Omental fat pad (tissue), 4 donors: ENCODE measurements around the gene MLX. TPM values are rescaled to one million over a fixed set of nuclear protein-coding genes. Genes with fewer than 3 reads are reported as not detected.

ENCODE experiments used
- ATAC-seq: fragments of 150-250 bp; one replicate; pipeline ENCODE4 v1.9.1; 2016; ENCODE audit warnings: mild to moderate bottlenecking, moderate library complexity; ENCODE audit not compliant: low FRiP score
- DNase-seq: peaks from one replicate; pipeline ENCODE4 v3.0.0-alpha.2; 2019; ENCODE audit warnings: low spot score
- total RNA-seq, 4 donors: library from RNA; depleted of rRNA; stranded (reverse); fragments of >200 nt; gene quantifications; one replicate each; pipeline ENCODE4 v1.1.0, GENCODE V29; 2016
- TF ChIP-seq, protein P1 (sequence below), 3 donors: fragments of 450-650 bp; IDR thresholded peaks; one replicate each; pipeline ENCODE4 v1.5.1; 2016 to 2017; ENCODE audit warnings: antibody characterized with exemption in 3 of 3, mild to moderate bottlenecking in 3 of 3, moderate library complexity in 2 of 3

MLX gene
- total RNA-seq, 4 donors from 2014 or later: 41.8 to 53.0 (median 50.3) TPM

DNA sequence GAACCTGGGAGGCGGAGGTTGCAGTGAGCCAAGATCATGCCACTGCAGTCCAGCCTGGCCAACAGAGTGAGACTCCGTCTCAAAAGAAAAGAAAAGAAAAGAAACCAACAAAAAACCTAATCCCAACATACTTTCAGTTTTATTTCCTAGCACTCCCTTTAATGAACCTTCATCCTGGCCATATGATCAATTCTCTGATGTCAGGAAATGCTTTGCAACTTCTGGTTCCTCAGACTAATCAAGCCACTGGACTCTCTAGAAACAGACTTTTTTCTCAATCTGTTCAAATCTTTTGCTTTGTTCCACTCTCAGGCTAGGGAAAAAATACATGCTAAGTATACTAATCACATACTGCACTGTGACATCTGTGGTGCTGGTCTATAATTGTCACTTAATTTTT lies 24.0 kb downstream of the MLX start:
- TF ChIP-seq, protein P1, sequence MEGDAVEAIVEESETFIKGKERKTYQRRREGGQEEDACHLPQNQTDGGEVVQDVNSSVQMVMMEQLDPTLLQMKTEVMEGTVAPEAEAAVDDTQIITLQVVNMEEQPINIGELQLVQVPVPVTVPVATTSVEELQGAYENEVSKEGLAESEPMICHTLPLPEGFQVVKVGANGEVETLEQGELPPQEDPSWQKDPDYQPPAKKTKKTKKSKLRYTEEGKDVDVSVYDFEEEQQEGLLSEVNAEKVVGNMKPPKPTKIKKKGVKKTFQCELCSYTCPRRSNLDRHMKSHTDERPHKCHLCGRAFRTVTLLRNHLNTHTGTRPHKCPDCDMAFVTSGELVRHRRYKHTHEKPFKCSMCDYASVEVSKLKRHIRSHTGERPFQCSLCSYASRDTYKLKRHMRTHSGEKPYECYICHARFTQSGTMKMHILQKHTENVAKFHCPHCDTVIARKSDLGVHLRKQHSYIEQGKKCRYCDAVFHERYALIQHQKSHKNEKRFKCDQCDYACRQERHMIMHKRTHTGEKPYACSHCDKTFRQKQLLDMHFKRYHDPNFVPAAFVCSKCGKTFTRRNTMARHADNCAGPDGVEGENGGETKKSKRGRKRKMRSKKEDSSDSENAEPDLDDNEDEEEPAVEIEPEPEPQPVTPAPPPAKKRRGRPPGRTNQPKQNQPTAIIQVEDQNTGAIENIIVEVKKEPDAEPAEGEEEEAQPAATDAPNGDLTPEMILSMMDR (IDR thresholded peaks at IDR 0.05): no peak
- ATAC-seq (no peak), DNase-seq (no peak)

DNA sequence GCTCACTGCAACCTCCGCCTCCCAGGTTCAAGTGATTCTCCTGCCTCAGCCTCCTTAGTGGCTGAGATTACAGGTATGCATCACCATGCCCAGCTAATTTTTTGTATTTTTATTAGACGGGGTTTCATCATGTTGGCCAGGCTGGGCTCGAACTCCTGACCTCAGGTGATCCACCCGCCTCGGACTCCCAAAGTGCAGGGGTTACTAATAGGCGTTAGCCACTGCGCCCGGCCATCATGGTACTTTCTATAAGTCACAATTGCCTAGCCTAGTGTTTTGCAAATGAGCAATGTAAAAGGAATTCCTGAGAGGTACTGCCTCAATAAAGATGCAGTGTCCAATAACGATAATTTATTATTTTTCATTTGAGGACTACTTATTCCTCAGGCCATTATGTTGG lies 24.5 kb downstream of the MLX start:
- TF ChIP-seq, protein P1 (IDR thresholded peaks at IDR 0.05): no peak
- DNase-seq: no peak
- no peak for ATAC-seq

DNA sequence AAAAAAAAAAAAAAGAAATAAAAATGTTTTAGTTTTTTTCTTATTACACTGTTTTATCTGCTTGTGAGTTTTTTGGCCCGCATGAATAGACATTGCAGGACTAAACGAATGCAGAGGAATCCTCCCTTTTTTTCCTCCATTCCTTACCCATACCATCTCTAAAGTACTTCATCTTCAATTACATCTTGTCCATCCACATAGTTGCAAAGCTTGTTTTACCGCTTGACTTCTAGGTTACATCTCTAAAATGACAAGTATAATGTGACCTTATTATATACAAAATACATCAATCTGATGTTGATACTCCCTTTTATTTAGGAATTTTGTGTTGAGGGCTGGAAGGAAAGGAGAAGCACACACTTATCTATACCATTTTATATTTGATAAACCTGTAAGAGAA lies 29.5 kb downstream of the MLX start:
- no peak for ATAC-seq
- TF ChIP-seq, protein P1 (IDR thresholded peaks at IDR 0.05): no peak
- no peak for DNase-seq

DNA sequence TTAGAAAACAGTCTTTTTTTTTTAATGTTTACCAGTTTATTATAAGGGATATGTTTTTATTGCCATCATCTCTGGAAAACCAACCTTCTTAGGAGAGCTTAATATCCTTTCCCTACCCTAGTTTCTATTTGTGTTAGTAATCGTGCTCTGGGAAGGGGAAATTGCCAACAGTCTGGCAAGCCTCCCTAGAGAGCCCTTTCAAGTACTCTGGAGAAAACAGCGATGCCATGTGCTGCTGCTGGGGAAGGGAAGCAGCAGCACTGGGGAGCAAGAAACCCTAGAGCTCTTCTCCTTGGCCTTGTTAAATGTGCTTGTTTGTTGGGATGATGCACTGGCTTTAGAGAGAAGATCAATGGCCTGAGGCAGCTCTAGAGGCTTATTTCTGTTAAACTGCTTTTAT lies 32.0 kb downstream of the MLX start:
- DNase-seq: no peak
- TF ChIP-seq, protein P1 (IDR thresholded peaks at IDR 0.05): no peak
- no peak for ATAC-seq

DNA sequence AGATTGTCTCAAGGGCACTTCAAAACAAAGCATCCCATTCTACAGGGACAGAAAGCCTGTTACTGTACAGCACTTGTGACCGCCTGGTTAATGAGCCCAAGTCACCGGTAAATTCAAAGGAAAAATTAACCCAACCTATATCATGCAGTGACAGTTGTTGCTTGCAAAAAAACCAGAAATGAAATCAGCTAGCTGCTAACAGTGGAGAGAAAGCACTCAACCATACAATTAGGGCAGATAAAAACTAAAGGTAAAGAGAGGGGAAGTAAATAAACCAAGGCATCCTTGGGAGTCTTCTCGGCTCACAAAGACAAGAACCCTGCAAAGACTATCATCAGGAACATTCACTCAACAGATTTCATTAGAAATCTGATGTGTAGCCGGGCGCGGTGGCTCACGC lies 36.4 kb downstream of the MLX start:
- TF ChIP-seq, protein P1 (IDR thresholded peaks at IDR 0.05): no peak
- no peak for DNase-seq
- no peak for ATAC-seq

DNA sequence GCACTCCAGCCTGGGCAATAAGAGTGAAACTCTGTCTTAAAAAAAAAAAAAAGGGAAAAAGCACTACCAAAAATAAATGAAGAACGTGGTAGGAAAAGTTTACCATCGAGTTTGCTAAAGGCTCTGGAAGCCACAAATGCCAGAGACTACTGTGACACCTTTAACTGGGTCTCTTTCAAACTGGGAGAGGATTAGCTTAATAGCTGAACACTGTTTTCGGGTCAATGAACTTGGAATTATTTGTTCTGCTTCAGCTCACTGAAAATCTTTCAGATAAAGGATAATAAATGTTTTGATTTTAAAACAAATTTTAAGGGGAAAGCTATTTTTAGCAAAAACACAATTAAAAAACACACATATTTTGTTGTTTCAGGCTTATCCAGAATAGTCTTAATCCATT lies 40.9 kb downstream of the MLX start:
- no peak for ATAC-seq
- DNase-seq: no peak

More for the DNA sequence above, 40.9 kb downstream of the MLX start:
- TF ChIP-seq, protein P1 (IDR thresholded peaks at IDR 0.05): no peak
